H9 (cell line): ENCODE measurements around the gene FBXL16. TPM values are rescaled to one million over a fixed set of nuclear protein-coding genes. Genes with fewer than 3 reads are reported as not detected.

Experiments used
- DNase-seq: peaks from one replicate; pipeline ENCODE4 v3.0.0-alpha.2; 2017
- H2AFZ ChIP-seq: one replicate; pipeline ENCODE4 v1.6.1; 2013; ENCODE audit warnings: mild to moderate bottlenecking, low read length, control low read depth, moderate library complexity
- H2AK5ac ChIP-seq: 2 replicates; pipeline ENCODE4 v1.6.1; 2013; ENCODE audit warnings: low read length, control low read depth, mixed read lengths; ENCODE audit not compliant: insufficient read length
- H2BK120ac ChIP-seq: one replicate; pipeline ENCODE4 v1.6.1; 2013; ENCODE audit warnings: low read depth, mild to moderate bottlenecking, low read length, control low read depth, inconsistent platforms; ENCODE audit not compliant: poor library complexity, severe bottlenecking
- H2BK12ac ChIP-seq: 2 replicates; pipeline ENCODE4 v1.6.1; 2013; ENCODE audit warnings: low read length, control low read depth, mixed read lengths, low read depth; ENCODE audit not compliant: insufficient read length
- H2BK15ac ChIP-seq: 2 replicates; pipeline ENCODE4 v1.6.1; 2013; ENCODE audit warnings: low read depth, low read length, control low read depth
- H2BK20ac ChIP-seq: one replicate; pipeline ENCODE4 v1.6.1; 2013; ENCODE audit warnings: low read depth, mild to moderate bottlenecking, low read length, control low read depth, inconsistent platforms; ENCODE audit not compliant: poor library complexity, severe bottlenecking
- H2BK5ac ChIP-seq: 2 replicates; pipeline ENCODE4 v1.6.1; 2013; ENCODE audit warnings: low read length, control low read depth, mixed read lengths; ENCODE audit not compliant: insufficient read length
- H3K14ac ChIP-seq: 2 replicates; pipeline ENCODE4 v1.6.1; 2013; ENCODE audit warnings: low read length, control low read depth; ENCODE audit not compliant: insufficient read depth
- H3K18ac ChIP-seq: 2 replicates; pipeline ENCODE4 v1.6.1; 2013; ENCODE audit warnings: low read depth, mild to moderate bottlenecking, mixed read lengths, low read length, control low read depth; ENCODE audit not compliant: insufficient read length
- H3K23ac ChIP-seq: 2 replicates; pipeline ENCODE4 v1.6.1; 2013; ENCODE audit warnings: low read length, control low read depth, mixed read lengths, low read depth; ENCODE audit not compliant: insufficient read length
- H3K23me2 ChIP-seq: 2 replicates; pipeline ENCODE4 v1.6.1; 2013; ENCODE audit warnings: low read depth, mild to moderate bottlenecking, mixed read lengths, low read length, control low read depth; ENCODE audit not compliant: insufficient read length, poor library complexity, severe bottlenecking
- H3K27ac ChIP-seq: 2 replicates; pipeline ENCODE4 v1.5.1; 2013; ENCODE audit warnings: low read length, control low read depth, mixed read lengths, low read depth; ENCODE audit not compliant: insufficient read length
- H3K27me3 ChIP-seq: 2 replicates; pipeline ENCODE4 v1.6.1; 2013; ENCODE audit warnings: low read length, control low read depth, inconsistent platforms; ENCODE audit not compliant: insufficient read depth
- H3K4ac ChIP-seq: 2 replicates; pipeline ENCODE4 v1.6.1; 2013; ENCODE audit warnings: low read depth, mild to moderate bottlenecking, control low read depth, inconsistent platforms, low read length, moderate library complexity
- H3K4me1 ChIP-seq: 2 replicates; pipeline ENCODE4 v1.6.1; 2013; ENCODE audit warnings: low read length, control low read depth, inconsistent platforms; ENCODE audit not compliant: insufficient read depth
- H3K4me2 ChIP-seq: 2 replicates; pipeline ENCODE4 v1.6.1; 2013; ENCODE audit warnings: low read length, control low read depth, mixed read lengths; ENCODE audit not compliant: insufficient read length, insufficient read depth
- H3K56ac ChIP-seq: 2 replicates; pipeline ENCODE4 v1.6.1; 2013; ENCODE audit warnings: low read depth, mild to moderate bottlenecking, mixed read lengths, low read length, control low read depth; ENCODE audit not compliant: insufficient read length
- H3K79me1 ChIP-seq: 2 replicates; pipeline ENCODE4 v1.6.1; 2013; ENCODE audit warnings: low read depth, mild to moderate bottlenecking, moderate library complexity, low read length, control low read depth, inconsistent platforms; ENCODE audit not compliant: insufficient read depth, poor library complexity, severe bottlenecking
- H3K79me2 ChIP-seq: 2 replicates; pipeline ENCODE4 v1.6.1; 2013; ENCODE audit warnings: low read length, control low read depth, inconsistent platforms; ENCODE audit not compliant: insufficient read depth
- H3K9ac ChIP-seq: 2 replicates; pipeline ENCODE4 v1.6.1; 2013; ENCODE audit warnings: low read length, control low read depth, mixed read lengths; ENCODE audit not compliant: insufficient read length; ENCODE audit errors: extremely low read depth
- H3K9me3 ChIP-seq: one replicate; pipeline ENCODE4 v1.6.1; 2013; ENCODE audit warnings: low read depth, low read length, inconsistent platforms; ENCODE audit not compliant: control insufficient read depth
- H3T11ph ChIP-seq: one replicate; pipeline ENCODE4 v1.6.1; 2013; ENCODE audit warnings: mild to moderate bottlenecking, low read length, control low read depth, inconsistent platforms
- H4K20me1 ChIP-seq: one replicate; pipeline ENCODE4 v1.6.1; 2013; ENCODE audit not compliant: control insufficient read depth, insufficient read length, insufficient read depth
- H4K5ac ChIP-seq: 2 replicates; pipeline ENCODE4 v1.6.1; 2013; ENCODE audit warnings: low read depth, mild to moderate bottlenecking, mixed read lengths, low read length, control low read depth; ENCODE audit not compliant: insufficient read length
- H4K8ac ChIP-seq: replicated peaks from 2 replicates; pipeline ENCODE4 v1.6.1; 2013; ENCODE audit warnings: low read length, control low read depth, mixed read lengths, low read depth; ENCODE audit not compliant: insufficient read length
- H4K91ac ChIP-seq: 2 replicates; pipeline ENCODE4 v1.6.1; 2013; ENCODE audit warnings: low read depth, mild to moderate bottlenecking, moderate library complexity, mixed read lengths, low read length, control low read depth; ENCODE audit not compliant: insufficient read length
- H3K27ac Mint-ChIP-seq, 3 experiments: 2 replicates in 2 of 3; 3 replicates in 1 of 3; pipeline ENCODE4 v1.8.0; 2020 to 2021; ENCODE audit warnings: mixed read lengths in 3 of 3, mild to moderate bottlenecking in 1 of 3, moderate library complexity in 1 of 3
- H3K27me3 Mint-ChIP-seq: 2 replicates; pipeline ENCODE4 v1.8.0; 2021; ENCODE audit warnings: low read depth, mild to moderate bottlenecking, moderate library complexity, mixed read lengths
- H3K36me3 Mint-ChIP-seq, 3 experiments: 2 replicates in 2 of 3; 3 replicates in 1 of 3; pipeline ENCODE4 v1.8.0; 2020 to 2021; ENCODE audit warnings: low read depth in 3 of 3, mixed read lengths in 3 of 3; ENCODE audit not compliant: insufficient read depth in 1 of 3
- H3K4me1 Mint-ChIP-seq, 2 experiments: 2 replicates each; pipeline ENCODE4 v1.8.0; 2020; ENCODE audit warnings: mixed read lengths in 2 of 2
- H3K4me3 Mint-ChIP-seq, 2 experiments: 2 replicates in 1 of 2; 3 replicates in 1 of 2; pipeline ENCODE4 v1.8.0; 2020 to 2021; ENCODE audit warnings: mild to moderate bottlenecking in 2 of 2, mixed read lengths in 2 of 2, moderate library complexity in 1 of 2
- H3K9me3 Mint-ChIP-seq, 2 experiments: 2 replicates in 1 of 2; 3 replicates in 1 of 2; pipeline ENCODE4 v1.8.0; 2020; ENCODE audit warnings: mild to moderate bottlenecking in 2 of 2, mixed read lengths in 2 of 2, moderate library complexity in 1 of 2
- CTCF ChIP-seq: fragments of 200-600 bp; sonication (generic); conservative IDR thresholded peaks from 3 replicates; pipeline ENCODE4 v1.8.0; 2021; ENCODE audit warnings: antibody characterized with exemption, mild to moderate bottlenecking
- WGBS: extraction: QIAGEN DNeasy Blood & Tissue Kit; methylation state at CpG from one replicate; pipeline ENCODE4 v1.1.7; 2013; ENCODE audit warnings: missing lambda C conversion rate, low lambda C conversion rate, mixed read lengths; ENCODE audit not compliant: insufficient read length; ENCODE audit errors: extremely low coverage; 5-methylcytosine and 5-hydroxymethylcytosine counted together
- total RNA-seq: library from RNA; stranded (reverse); gene quantifications from 2 replicates; pipeline ENCODE4 v1.2.1, GENCODE V29; 2021

FBXL16 gene
- total RNA-seq, 1 experiment from 2014 or later = 9.6 TPM

GRCh38 chr16:684961-685696 lies 20.5 kb downstream of the FBXL16 start:
- H3K9me3 ChIP-seq = no peaks in the 10 kb centered on the region
- H3K23ac ChIP-seq = no peak overlapping the region
- no peak overlapping the region for H2BK12ac ChIP-seq
- H2AK5ac ChIP-seq = no peak overlapping the region
- H3K23me2 ChIP-seq = peaks cover 17% of the 10 kb centered on the region
- H2BK20ac ChIP-seq = no peak overlapping the region
- no peaks in the 10 kb centered on the region for H3K4me1 ChIP-seq
- H2BK15ac ChIP-seq = no peak overlapping the region
- no peak overlapping the region for H2BK120ac ChIP-seq
- no peak overlapping the region for H3T11ph ChIP-seq
- H3K79me1 ChIP-seq = no peaks in the 10 kb centered on the region
- no peaks in the 10 kb centered on the region; the same call in 1 of the 2 replicates for H3K27me3 Mint-ChIP-seq
- peaks cover 2% of the 10 kb centered on the region; the same call in 1 of the 2 replicates for H3K79me2 ChIP-seq
- no CpG with 5 or more reads among the region's 61 CpGs for WGBS
- H3K14ac ChIP-seq = no peak overlapping the region
- H3K27me3 ChIP-seq = no peaks in the 10 kb centered on the region
- peak overlapping the region; percentile 20 for H3K4me2 ChIP-seq
- H3K27ac Mint-ChIP-seq = no peak overlapping the region
- no peak overlapping the region for H4K5ac ChIP-seq
- peaks cover 15 to 47% (median 44%) of the 10 kb centered on the region in 3 experiments; a peak in 6 of 7 replicates for H3K36me3 Mint-ChIP-seq
- H3K9me3 Mint-ChIP-seq = no peaks in the 10 kb centered on the region
- H2BK5ac ChIP-seq = no peak overlapping the region
- no peak overlapping the region for H3K27ac ChIP-seq
- peaks cover 10 to 26% of the 10 kb centered on the region in 2 experiments for H3K4me1 Mint-ChIP-seq
- peak overlapping the region in 1 of 2 experiments; percentile 57; a peak in 1 of 5 replicates for H3K4me3 Mint-ChIP-seq
- H3K56ac ChIP-seq = no peak overlapping the region
- no peaks in the 10 kb centered on the region for H4K20me1 ChIP-seq
- H3K4ac ChIP-seq = no peak overlapping the region
- DNase-seq = no peak
- H3K18ac ChIP-seq = no peak overlapping the region
- TF ChIP-seq CTCF = no peak
- H3K9ac ChIP-seq = no peak overlapping the region
- H2AFZ ChIP-seq = no peak overlapping the region
- H4K91ac ChIP-seq = no peak overlapping the region
- no peak overlapping the region for H4K8ac ChIP-seq
